ENCODE results near the gene MYO1D. TPM values are rescaled to one million over a fixed set of nuclear protein-coding genes. Genes with fewer than 3 reads are reported as not detected.

The MYO1D gene
- total RNA-seq, 6 donors from 2014 or later: 63.0 to 139 (median 91.9) TPM

DNA sequence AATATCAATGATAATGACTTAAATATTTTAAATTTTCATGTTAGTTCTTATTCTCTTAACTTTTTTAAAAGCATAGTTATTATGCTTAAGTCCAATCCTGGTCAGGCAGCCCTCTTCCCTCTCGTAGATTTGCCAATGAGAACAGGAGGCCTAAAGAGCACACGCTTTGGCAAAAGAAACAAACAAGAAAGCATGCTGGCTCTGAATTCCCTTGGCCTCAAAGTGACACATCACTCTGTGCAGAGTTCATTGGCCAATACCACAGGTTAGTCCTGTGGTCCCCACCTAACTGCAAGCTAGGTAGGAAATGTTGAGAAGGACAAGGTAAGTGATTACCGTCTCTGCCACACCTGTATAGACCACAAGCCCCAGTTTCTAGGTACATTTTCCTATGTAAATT is 61.5 kb downstream of the MYO1D start:
- TF ChIP-seq EP300 (IDR thresholded peaks at IDR 0.05) (no peak), POLR2AphosphoS5 (IDR thresholded peaks at IDR 0.05) (no peak), POLR2A (IDR thresholded peaks at IDR 0.05) (no peak)
- TF ChIP-seq, protein P1, sequence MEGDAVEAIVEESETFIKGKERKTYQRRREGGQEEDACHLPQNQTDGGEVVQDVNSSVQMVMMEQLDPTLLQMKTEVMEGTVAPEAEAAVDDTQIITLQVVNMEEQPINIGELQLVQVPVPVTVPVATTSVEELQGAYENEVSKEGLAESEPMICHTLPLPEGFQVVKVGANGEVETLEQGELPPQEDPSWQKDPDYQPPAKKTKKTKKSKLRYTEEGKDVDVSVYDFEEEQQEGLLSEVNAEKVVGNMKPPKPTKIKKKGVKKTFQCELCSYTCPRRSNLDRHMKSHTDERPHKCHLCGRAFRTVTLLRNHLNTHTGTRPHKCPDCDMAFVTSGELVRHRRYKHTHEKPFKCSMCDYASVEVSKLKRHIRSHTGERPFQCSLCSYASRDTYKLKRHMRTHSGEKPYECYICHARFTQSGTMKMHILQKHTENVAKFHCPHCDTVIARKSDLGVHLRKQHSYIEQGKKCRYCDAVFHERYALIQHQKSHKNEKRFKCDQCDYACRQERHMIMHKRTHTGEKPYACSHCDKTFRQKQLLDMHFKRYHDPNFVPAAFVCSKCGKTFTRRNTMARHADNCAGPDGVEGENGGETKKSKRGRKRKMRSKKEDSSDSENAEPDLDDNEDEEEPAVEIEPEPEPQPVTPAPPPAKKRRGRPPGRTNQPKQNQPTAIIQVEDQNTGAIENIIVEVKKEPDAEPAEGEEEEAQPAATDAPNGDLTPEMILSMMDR (IDR thresholded peaks at IDR 0.05): no peak
- ATAC-seq (ENCODE audit: low FRiP score in 2 of 2) (no peak), DNase-seq (no peak)
- Histone ChIP-seq H3K27me3 (no peaks in the 10 kb centered on the region), H3K4me3 (no peak overlapping the region), H3K9me3 (no peaks in the 10 kb centered on the region), H3K36me3 (no peaks in the 10 kb centered on the region), H3K27ac (no peak overlapping the region), H3K4me1 (peaks cover 0 to 2% (median 0%) of the 10 kb centered on the region in 4 donors)
- WGBS, 2 donors: 87 to 89% methylated on average over 3 of the region's 3 CpGs

DNA sequence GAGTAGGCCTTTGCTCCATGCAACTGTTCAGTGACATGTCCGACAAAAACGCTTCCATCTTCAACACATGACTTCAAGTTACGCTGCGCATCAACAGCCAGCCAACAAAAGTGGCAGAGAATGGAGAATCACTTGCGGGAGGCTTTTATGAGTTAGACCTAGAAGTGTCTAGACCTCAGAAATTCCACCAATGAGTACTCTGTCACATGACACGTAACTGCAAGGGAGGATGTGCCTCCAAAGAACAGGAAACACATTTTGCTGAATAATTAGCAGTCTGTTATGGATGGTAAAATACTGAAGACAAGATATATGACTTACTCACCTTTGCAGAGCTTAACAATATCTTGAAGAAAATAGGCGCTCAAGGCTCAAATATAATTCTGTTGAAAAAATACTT is 62.1 kb downstream of the MYO1D start:
- TF ChIP-seq POLR2AphosphoS5 (IDR thresholded peaks at IDR 0.05): no peak
- DNase-seq (no peak), ATAC-seq (ENCODE audit: low FRiP score in 2 of 2) (no peak)
- H3K4me3 ChIP-seq: no peak overlapping the region
- no peaks in the 10 kb centered on the region for H3K36me3 ChIP-seq
- peaks cover 0 to 2% (median 0%) of the 10 kb centered on the region in 4 donors for H3K4me1 ChIP-seq
- no peaks in the 10 kb centered on the region for H3K27me3 ChIP-seq
- H3K9me3 ChIP-seq: no peaks in the 10 kb centered on the region
- 92 to 95% methylated on average over 7 of the region's 7 CpGs for WGBS, 2 donors
- H3K27ac ChIP-seq: no peak overlapping the region

GRCh38 chr17:32813021-32813420 is 63.9 kb downstream of the MYO1D start:
- Histone ChIP-seq H3K27ac (no peak overlapping the region), H3K4me1 (no peaks in the 10 kb centered on the region), H3K4me3 (no peak overlapping the region), H3K36me3 (no peaks in the 10 kb centered on the region), H3K9me3 (no peaks in the 10 kb centered on the region), H3K27me3 (no peaks in the 10 kb centered on the region)
- DNase-seq (no peak), ATAC-seq (ENCODE audit: low FRiP score in 2 of 2) (no peak)
- TF ChIP-seq POLR2AphosphoS5 (IDR thresholded peaks at IDR 0.05) (no peak), POLR2A (IDR thresholded peaks at IDR 0.05) (no peak), EP300 (IDR thresholded peaks at IDR 0.05) (no peak)
- TF ChIP-seq, protein P1 (IDR thresholded peaks at IDR 0.05): no peak
- WGBS, 2 donors: 90 to 94% methylated on average over 3 of the region's 3 CpGs

GRCh38 chr17:32810690-32811089 is 66.2 kb downstream of the MYO1D start:
- Histone ChIP-seq H3K36me3 (no peaks in the 10 kb centered on the region), H3K4me1 (no peaks in the 10 kb centered on the region), H3K27me3 (no peaks in the 10 kb centered on the region), H3K9me3 (no peaks in the 10 kb centered on the region), H3K27ac (no peak overlapping the region), H3K4me3 (no peak overlapping the region)
- TF ChIP-seq POLR2AphosphoS5 (IDR thresholded peaks at IDR 0.05): no peak
- no peak for TF ChIP-seq EP300 (IDR thresholded peaks at IDR 0.05)
- no peak for TF ChIP-seq POLR2A (IDR thresholded peaks at IDR 0.05)
- TF ChIP-seq, protein P1 (IDR thresholded peaks at IDR 0.05): no peak
- DNase-seq (no peak), ATAC-seq (ENCODE audit: low FRiP score in 2 of 2) (no peak)
- WGBS, 2 donors: 95 to 96% methylated on average over 5 of the region's 5 CpGs

DNA sequence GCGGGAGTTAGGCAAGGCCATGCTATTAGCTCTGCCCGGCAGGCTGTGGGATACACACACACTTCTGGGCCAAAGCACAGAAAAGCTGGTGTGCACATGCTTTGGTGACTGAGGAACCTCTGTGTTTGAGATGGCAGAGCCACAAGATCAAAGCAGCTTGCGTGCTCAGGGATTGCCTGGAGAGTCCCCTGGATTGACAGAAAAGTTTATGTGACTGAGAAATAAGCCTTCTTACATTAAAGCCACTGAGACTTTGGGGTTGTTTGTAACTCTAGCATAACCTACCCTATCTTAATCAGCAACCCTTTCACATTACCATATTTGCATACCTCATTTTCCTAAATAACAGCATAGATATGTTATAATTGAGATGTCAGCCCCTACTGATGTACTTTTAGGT is 69.3 kb downstream of the MYO1D start:
- Histone ChIP-seq H3K36me3 (no peaks in the 10 kb centered on the region), H3K4me1 (peaks cover 4 to 11% (median 8%) of the 10 kb centered on the region in 4 donors), H3K27ac (no peak overlapping the region), H3K27me3 (no peaks in the 10 kb centered on the region), H3K9me3 (no peaks in the 10 kb centered on the region), H3K4me3 (no peak overlapping the region)
- ATAC-seq (ENCODE audit: low FRiP score in 2 of 2) (no peak), DNase-seq (no peak)
- TF ChIP-seq, protein P1 (IDR thresholded peaks at IDR 0.05): no peak
- 89 to 91% methylated on average over 3 of the region's 3 CpGs for WGBS, 2 donors
